ENCODE data around the gene IRX6.

IRX6 gene

DNA sequence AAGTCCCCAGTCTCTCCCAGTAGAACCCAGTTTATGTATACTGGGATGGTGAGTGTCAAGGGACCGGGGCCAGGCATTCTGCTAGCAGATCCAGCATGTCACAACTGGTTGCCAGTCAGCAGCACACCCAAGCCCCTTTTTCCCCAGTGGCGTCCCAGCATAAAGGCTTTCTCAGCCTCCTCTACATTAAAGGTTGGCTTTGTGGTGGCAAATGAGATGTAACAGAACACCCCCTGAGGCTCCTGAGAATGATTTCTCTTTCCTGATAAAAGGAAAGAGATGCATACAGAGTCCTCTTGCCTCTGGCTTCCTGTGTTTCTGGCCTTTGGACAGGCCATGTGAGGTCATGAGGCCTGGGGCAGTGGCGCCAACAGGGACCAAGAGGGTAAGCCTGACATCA lies 27.9 kb downstream of the IRX6 start:
- H3K4me3 ChIP-seq (ENCODE audit: low read depth, low read length) = no peak overlapping the region
- no peak for DNase-seq (ENCODE audit: low read depth)

DNA sequence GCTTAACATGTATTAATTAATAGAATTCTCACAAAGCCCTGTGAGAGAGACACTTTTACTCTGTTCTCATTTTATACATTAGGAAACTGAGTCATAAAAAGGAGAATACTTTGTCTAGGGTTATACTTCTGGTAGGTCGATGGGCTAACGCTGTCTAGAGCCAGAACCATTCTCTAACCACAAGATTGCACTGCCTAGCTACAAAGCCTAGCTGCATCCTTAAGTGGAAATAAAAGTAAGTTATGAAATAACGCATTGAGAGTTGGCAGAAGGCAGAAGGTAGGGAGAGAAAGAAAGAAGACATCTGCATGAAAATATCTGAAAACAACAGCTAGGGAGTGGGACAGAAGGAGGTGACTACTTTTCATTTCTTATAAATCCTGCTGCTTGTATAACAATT lies 33.2 kb downstream of the IRX6 start:
- H3K4me3 ChIP-seq (ENCODE audit: low read depth, low read length) = no peak overlapping the region
- DNase-seq (ENCODE audit: low read depth) = no peak

DNA sequence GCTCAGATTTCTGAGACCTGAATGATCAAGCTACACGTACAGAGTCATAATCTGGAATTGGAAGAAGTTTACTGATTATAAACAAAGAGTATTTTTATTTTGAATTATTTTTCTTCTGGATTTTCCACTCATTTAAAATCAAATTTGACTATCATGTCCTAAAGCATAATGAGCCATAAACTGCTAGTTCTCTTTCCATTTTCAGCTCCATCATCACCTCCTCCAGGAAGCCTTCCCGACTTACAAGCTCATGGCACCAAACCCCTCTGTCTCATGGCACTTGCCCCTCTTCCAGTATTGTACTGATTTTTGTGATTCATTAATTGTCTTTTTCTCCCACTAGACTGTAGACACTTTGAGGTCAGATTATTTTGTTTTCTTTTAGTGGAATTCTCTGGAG lies 35.9 kb downstream of the IRX6 start:
- DNase-seq (ENCODE audit: low read depth) = no peak
- no peak overlapping the region for H3K4me3 ChIP-seq (ENCODE audit: low read depth, low read length)

DNA sequence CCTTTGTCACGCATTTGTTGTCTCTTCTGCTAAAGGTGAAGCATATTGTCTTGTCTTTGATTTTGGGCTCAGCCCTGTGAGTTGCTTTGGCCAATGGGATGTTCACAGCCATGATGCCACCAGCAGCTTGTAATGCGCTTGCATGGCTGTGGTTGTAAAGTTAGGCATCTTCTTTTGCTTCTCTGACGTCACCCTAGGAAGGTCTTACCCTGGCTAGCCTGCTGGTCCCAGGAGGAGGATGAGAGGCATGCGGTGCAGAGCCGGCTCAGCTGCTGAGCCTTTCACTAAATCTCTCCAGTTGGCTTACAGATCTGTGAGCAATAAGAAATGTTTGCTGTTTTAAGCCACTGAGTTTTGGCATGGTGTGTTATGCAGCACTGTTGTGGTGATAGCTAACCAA lies 40.8 kb downstream of the IRX6 start:
- DNase-seq (ENCODE audit: low read depth) = no peak
- no peak overlapping the region for H3K4me3 ChIP-seq (ENCODE audit: low read depth, low read length)

DNA sequence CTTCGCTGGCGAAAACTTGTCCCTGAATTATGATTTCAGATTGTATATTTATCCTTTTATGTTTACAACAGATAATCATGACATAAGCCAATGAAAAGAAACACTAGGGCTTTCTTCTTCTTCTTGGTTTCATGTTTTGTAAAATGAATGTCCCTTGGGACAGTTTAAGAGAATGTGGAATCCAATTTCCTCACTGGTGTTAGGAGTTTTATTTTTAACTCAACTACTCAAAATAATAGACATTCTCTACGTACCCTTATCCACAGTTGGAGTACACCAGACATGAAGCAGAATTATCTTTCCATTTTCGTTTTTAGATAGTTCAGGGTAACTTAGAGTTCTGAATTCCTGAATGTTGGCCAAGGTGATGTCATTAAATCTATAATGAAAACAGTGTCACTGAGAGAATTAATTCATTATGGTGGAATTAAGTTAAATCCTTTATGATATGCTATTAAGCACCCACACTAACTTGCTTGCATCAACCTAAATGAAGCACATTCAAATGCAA lies 43.4 kb downstream of the IRX6 start:
- no peak overlapping the region for H3K4me3 ChIP-seq (ENCODE audit: low read depth, low read length)
- DNase-seq (ENCODE audit: low read depth) = no peak

DNA sequence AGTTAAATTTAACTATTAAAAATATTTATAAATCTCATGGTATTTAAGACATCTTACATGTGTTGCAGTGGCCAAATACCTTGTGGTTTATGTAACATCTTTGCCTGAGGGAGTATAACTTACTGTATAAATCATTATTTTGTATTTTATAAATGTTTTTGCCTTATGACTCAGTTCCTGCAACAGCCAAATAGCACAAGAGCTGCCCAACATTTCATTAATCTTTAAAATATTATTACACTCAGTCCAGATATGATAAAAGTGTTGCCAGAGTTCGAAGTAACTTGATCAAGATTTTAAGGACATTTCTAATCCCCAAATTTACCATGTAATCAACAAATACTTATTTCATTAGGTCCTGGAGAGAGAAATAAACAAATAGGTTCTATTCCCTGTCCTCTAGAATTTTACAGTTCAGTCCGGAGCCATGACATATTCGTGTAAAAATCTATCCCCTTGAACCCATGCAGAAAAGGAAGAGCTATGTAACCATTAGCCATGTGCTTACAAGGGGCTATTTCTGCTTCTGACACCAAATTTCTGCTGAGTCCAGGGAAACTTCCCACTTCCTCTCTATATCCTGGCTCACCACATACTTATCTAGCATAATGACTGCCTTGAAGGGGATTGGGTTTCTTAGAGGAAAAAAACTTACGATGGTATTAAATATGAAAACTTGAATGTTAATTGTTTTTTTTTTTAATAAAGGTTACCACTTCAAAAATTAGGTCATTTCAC lies 44.0 kb downstream of the IRX6 start:
- DNase-seq (ENCODE audit: low read depth) = no peak
- no peak overlapping the region for H3K4me3 ChIP-seq (ENCODE audit: low read depth, low read length)

DNA sequence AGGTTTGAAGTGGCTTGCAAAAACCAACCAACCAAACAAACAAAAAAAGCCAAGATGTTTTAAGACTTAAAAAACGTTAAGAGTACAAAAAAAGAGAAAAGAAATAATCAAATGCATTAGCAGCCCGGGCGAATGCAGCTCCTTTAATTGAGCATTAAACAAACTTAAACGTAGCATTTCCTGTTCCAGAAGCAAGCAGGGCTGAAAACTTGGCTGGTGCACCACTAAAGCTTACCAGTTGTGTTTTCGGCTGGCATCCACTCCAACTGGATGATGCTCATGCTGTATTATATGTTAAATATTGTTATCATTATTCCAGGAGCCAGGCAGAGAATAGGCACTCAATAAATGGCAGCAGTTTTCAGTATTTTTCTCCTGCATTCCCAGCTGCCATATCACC lies 45.1 kb downstream of the IRX6 start:
- no peak overlapping the region for H3K4me3 ChIP-seq (ENCODE audit: low read depth, low read length)
- DNase-seq (ENCODE audit: low read depth) = no peak

DNA sequence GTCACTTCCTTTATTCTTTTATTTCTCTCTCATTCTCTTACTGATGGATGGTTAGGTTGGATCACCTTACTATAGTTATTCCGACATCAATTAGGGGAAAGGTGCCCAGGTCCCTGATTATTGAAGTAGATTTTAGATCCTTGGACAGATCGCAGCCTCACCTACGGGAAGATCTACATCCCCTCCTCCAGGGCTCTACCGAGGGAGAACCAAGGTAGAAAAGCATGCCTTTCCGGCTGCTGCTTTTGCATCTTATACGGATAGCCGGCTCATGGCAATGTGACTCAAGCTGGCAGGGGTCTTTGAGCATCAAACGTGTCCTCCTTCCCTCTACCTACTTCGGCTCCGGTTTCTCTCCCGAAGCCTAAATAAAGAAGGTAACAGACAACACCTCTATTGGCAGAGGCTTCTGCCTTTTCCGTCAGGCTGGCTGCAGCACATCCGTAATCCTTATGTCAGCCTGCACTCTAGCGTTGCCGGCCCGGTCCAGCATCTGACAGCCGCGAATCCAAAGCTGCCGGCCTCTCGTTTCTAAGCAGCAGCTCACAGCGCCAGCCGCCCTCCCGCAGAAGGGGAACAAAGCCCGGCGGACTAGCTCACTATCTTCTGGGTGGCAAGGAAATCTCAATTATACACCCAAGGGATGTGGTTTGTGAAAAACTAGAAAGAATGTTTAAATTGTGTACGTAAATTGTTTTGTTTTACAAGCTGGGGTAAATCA lies 46.9 kb downstream of the IRX6 start:
- no peak for DNase-seq (ENCODE audit: low read depth)
- H3K4me3 ChIP-seq (ENCODE audit: low read depth, low read length) = no peak overlapping the region

DNA sequence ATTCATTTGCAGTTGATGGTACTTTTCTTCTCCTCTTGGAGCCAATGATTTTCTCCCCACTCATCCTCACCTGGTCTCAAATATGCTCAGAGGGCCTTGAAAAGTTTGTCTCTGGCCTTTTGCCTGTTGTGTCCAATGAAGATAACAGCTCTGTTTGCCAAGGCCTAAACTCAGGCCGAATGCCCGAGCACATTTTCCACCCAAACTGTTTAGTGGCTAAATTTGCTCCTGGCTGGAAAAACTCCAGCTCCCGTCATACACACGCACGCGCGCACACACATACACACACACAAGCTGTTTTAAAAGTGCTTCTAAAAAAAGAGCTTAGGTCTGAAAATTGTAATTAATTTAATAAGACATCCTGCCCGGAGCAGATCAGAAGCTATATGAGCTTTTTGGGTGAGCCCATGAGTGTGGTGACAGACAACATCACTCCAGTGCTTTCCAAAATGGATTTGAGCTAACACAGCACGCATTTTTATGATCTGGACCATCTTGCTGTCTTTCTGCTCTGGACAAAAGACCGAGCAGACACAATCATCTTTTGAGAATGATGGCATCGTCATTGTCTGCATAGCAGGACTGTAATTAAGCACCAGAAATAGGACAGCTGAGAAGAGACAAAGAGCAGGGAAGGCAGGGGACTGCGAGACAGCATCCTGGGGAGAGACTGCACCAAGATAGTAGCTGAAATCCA lies 48.9 kb downstream of the IRX6 start:
- DNase-seq (ENCODE audit: low read depth) = no peak
- no peak overlapping the region for H3K4me3 ChIP-seq (ENCODE audit: low read depth, low read length)

DNA sequence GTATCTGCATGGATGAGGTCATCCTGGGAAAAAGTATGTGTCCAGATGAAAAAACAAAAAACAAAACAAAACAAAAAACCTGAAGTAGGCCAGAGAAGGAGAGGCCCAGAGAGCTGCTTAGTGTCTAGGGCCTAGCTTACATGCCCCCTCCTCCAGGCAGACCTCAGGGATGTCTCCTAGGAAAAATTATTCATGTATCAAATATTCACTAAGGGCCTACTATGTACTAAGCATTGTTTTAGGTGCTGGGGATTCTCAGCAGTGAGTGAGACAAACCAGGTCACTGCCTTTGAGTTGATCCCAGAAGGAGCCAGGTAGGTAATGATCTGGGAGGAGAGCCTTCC lies 49.5 kb downstream of the IRX6 start:
- no peak overlapping the region for H3K4me3 ChIP-seq (ENCODE audit: low read depth, low read length)
- no peak for DNase-seq (ENCODE audit: low read depth)

DNA sequence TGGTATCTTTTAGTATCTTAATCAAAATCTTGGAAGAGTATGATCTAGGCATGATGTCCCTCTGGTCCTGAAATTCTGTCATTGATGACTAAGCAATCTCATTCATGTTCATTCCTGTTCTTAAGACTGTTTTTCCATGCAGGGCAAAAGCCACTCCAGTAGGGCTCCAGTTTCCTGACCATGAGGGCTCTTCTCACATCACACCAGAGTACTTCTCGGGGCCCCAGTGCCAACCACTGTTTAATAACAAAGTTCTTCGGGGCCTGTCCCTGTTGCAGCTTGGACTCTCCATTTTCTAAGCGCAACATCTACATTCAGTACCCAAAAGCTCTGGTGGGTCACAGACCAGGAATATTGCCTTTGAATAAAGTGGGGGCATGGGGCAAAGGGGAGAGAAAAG lies 52.0 kb downstream of the IRX6 start:
- DNase-seq (ENCODE audit: low read depth) = no peak
- H3K4me3 ChIP-seq (ENCODE audit: low read depth, low read length) = no peak overlapping the region

DNA sequence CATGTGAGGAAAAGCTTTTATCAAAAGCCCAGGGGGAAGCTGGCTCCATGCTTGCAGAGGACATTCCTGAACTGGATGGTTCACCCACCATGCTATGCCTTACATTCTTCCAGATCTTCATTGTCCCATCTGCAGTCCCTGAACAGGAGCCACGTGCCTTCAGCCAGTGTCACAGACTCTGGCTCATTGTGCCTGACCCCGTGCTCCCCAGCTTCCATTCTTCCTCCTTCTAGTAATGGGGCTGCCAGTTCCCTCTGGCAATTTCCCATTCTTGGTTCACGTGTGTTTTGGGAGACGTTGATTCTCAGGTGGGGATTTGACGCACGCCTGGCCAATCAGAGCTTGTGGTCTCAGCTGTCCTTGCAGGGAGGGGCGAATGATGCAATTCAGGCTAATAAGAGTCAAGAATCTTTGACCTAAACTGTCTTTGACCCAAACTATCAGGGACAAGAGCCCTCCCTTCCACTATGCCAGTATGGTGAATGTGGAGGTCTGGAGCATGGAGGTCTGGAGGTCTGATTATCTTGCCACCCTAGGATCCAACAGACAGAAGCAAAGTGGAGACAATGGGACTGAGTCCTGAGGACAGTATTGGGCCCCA lies 52.7 kb downstream of the IRX6 start:
- no peak overlapping the region for H3K4me3 ChIP-seq (ENCODE audit: low read depth, low read length)
- DNase-seq (ENCODE audit: low read depth) = no peak

DNA sequence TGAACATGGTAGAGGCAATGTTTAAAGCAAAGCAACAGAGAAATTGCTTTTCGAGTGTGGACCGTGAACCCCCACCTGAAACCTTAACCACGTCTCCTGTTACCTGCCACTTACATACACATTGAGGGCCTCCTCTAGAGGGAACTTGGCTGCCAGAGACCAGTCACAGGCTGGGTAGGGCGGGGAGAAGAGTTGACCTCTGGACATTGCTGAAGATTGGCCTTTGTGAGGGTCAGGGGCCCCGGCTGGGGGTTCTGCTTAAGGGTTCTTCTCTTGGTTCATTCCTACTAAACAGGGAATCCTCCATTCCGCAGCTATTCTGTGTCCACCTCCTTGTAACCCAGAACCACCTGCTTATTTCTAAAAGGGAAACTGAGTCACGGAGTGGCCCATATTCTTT lies 53.8 kb downstream of the IRX6 start:
- no peak for DNase-seq (ENCODE audit: low read depth)
- no peak overlapping the region for H3K4me3 ChIP-seq (ENCODE audit: low read depth, low read length)

DNA sequence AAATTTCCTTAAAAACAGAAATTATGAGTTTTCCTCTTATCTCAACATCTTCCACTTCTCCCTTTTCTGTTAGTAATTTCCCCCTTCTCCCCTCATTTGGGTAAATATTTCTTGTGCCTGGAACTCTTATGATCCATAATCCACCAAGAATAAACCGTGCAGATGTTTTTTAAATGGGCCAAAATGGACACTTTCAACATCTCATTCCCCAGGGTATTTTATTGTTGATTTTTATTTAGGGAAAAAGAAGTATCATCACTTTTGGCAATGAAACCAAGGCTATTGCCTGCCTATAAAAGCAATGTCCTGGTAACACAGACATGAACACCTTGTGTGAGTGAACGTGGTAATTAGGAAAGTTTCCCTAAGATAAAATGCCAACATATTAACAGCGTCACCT lies 54.6 kb downstream of the IRX6 start:
- no peak overlapping the region for H3K4me3 ChIP-seq (ENCODE audit: low read depth, low read length)
- no peak for DNase-seq (ENCODE audit: low read depth)

DNA sequence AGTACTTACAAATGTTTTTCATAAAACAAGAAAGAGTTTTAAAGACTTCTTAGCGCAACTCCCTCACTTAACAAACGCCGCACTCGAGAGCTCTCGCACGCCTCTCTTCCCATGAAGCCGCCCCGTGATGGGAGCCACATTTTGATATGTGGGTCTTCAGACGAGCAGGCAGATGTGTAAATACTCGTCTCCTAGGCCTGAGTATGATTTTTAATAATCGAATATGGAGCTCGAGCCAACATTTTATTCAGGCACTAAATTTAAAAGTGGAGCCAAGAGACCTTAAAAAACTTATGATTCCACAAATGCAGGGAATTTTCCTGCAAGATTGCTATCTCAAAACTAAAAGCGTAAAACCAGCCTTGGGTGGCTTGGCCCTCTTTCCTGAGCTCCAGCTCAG lies 55.4 kb downstream of the IRX6 start:
- no peak overlapping the region for H3K4me3 ChIP-seq (ENCODE audit: low read depth, low read length)
- DNase-seq (ENCODE audit: low read depth) = no peak

DNA sequence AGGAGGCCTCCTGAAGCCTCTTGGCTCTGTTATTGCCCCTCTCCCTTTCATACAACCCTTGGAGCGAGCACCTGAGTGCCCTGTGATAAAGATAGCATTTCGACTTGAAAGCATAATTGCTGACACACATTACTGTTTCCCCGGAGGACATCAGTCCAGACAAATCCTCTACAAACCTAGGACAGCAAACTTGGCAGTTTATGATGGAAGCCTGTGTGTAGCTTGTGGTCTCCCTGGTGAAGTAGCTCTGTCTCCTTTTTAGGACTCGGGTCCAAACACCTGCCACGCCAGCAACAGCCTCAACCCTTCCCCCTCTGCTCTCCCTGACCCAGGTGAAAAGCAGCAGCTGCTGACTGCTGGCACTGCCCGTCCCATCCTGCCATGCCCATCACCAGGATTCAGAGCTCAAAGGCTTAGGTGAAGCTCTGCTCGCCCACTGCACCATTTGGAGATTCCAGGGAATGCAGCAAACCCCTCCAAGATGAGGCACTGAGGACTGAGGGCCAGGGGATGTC lies 55.9 kb downstream of the IRX6 start:
- no peak for DNase-seq (ENCODE audit: low read depth)
- no peak overlapping the region for H3K4me3 ChIP-seq (ENCODE audit: low read depth, low read length)

Measured in skeletal muscle cell (primary cell).